NCI-H187 treated with DMSO at 0.1 percent for 48 hours (cell line): ENCODE results near the gene TNFRSF4.

Experiments
- DNase-seq: peaks from one replicate; lab custom pipeline; 2025; lab: John Stamatoyannopoulos, UW

Gene TNFRSF4

GRCh38 chr1:1232796-1233566 is 19.0 kb upstream of the TNFRSF4 start:
- DNase-seq, result no peak

GRCh38 chr1:1232208-1232795 is 18.3 kb upstream of the TNFRSF4 start, which contains the start of gene B3GALT6:
Gene B3GALT6, plus strand, starts transcription at chr1:1232237. Its CDS starts 42 bp downstream, at chr1:1232279.
- DNase-seq, result no peak

GRCh38 chr1:1231400-1232207 is 17.7 kb upstream of the TNFRSF4 start, which contains the start of gene SDF4:
Gene SDF4, minus strand, starts transcription at chr1:1232001. Its CDS starts 3,229 bp downstream, at chr1:1228772.
- DNase-seq, result peak; percentile 84

GRCh38 chr1:1230656-1231399 is 16.9 kb upstream of the TNFRSF4 start:
- no peak for DNase-seq

GRCh38 chr1:1229770-1230169 is 15.8 kb upstream of the TNFRSF4 start:
- no peak for DNase-seq

- DNase-seq, result no peak
Observed at GRCh38 chr1:1228596-1229321, 14.8 kb upstream of the TNFRSF4 start.

GRCh38 chr1:1228187-1228586 is 14.2 kb upstream of the TNFRSF4 start:
- DNase-seq, result no peak

- DNase-seq, result no peak
Observed at GRCh38 chr1:1227386-1227785, 13.4 kb upstream of the TNFRSF4 start.

- DNase-seq, result no peak
Observed at GRCh38 chr1:1226566-1227362, 12.8 kb upstream of the TNFRSF4 start.

GRCh38 chr1:1225913-1226312 is 12.0 kb upstream of the TNFRSF4 start:
- DNase-seq, result no peak

- no peak for DNase-seq
Observed at GRCh38 chr1:1225238-1225845, 11.4 kb upstream of the TNFRSF4 start.

- no peak for DNase-seq
Observed at GRCh38 chr1:1223891-1224290, 9.9 kb upstream of the TNFRSF4 start.

- DNase-seq, result no peak
Observed at GRCh38 chr1:1223321-1223720, 9.4 kb upstream of the TNFRSF4 start.

- no peak for DNase-seq
Observed at GRCh38 chr1:1222575-1223225, 8.7 kb upstream of the TNFRSF4 start.

- DNase-seq, result no peak
Observed at GRCh38 chr1:1221887-1222574, 8.1 kb upstream of the TNFRSF4 start.

GRCh38 chr1:1220197-1220596 is 6.2 kb upstream of the TNFRSF4 start:
- no peak for DNase-seq

GRCh38 chr1:1219341-1219740 is 5.4 kb upstream of the TNFRSF4 start:
- DNase-seq, result no peak

GRCh38 chr1:1218524-1219200 is 4.7 kb upstream of the TNFRSF4 start:
- DNase-seq, result no peak
